ENCODE results near the gene DNAJC18.

DNA sequence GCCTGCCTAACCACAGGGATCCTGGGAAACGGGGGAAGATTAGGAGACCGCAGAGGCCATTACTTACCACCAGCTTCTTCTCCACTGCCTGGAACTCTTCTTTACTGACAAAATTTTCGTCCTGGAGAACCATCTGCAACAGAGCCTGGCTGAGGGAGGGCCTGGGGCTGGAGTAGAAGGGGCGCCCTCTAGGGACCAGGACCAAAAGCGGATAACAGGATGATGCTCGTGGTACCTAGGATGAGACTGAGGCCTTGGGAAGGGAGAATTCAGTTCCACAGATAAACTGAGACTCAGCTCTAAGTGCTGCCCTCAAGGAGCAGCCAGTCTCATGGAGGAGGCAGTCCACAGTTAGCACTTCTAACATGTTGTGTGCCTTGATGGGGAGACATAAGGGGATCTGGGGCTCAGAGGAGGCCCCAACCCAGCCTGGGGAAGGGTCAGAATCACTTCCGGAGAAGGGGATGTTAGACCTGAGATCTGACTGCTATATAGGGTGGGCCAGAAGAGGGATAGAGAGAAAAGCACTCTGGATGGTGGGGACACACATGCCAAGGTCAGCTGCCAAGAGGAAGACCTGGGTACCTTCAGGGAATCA, 36.7 kb downstream of the DNAJC18 start:
- TF ChIP-seq EZH2 (IDR thresholded peaks at IDR 0.05; ENCODE audit: borderline replicate concordance, low read length) (no peak), CTCF (conservative IDR thresholded peaks at IDR 0.05 in 1 of 2, IDR thresholded peaks at IDR 0.05 in 1 of 2; ENCODE audit: extremely low read depth in 1 of 2, insufficient read depth in 1 of 2, low read depth in 1 of 2, low read length in 2 of 2) (peak; percentile 51 to 59)
